Testis (tissue), 2 donors: ENCODE results near the gene ANXA2R.

Experiments used
- CTCF ChIP-seq, 3 experiments: fragments of 450-650 bp in 2 of 3; fragments of 200-600 bp in 1 of 3; sonication (generic) in 1 of 3; IDR thresholded peaks; one replicate each; pipeline ENCODE4 v1.5.1; 2016 to 2019; ENCODE audit warnings: antibody characterized with exemption in 3 of 3, mild to moderate bottlenecking in 2 of 3, moderate library complexity in 1 of 3
- POLR2A ChIP-seq: fragments of 450-650 bp; IDR thresholded peaks from one replicate; pipeline ENCODE4 v1.6.1; 2017; ENCODE audit warnings: antibody characterized with exemption, mild to moderate bottlenecking, moderate library complexity

GRCh38 chr5:42995360-42995751, 44.8 kb downstream of the ANXA2R start:
- no peak for TF ChIP-seq POLR2A
- TF ChIP-seq CTCF (IDR thresholded peaks at IDR 0.05), result no peak
